MM.1S (cell line): ENCODE measurements around the gene S100A7.

ENCODE experiments used
- DNase-seq: peaks from one replicate; pipeline ENCODE4 v3.0.0-alpha.2; 2015
- H2AFZ ChIP-seq: fragments of 300-600 bp; sonication (generic); 2 replicates; pipeline ENCODE4 v1.6.0; 2016; ENCODE audit warnings: antibody characterized with exemption, low read length
- H3F3A ChIP-seq: fragments of 300-600 bp; sonication (generic); 2 replicates; pipeline ENCODE4 v1.6.1; 2016; ENCODE audit warnings: mild to moderate bottlenecking, antibody characterized with exemption, low read length, moderate library complexity, mixed read lengths; ENCODE audit not compliant: insufficient read depth
- H3K27ac ChIP-seq: fragments of 300-600 bp; sonication (generic); 2 replicates; pipeline ENCODE4 v1.5.1; 2016; ENCODE audit warnings: mild to moderate bottlenecking, low read length
- H3K27me3 ChIP-seq: fragments of 300-600 bp; sonication (generic); replicated peaks from 2 replicates; pipeline ENCODE4 v1.6.0; 2016; ENCODE audit warnings: low read length; ENCODE audit not compliant: insufficient read depth
- H3K36me3 ChIP-seq: fragments of 300-600 bp; sonication (generic); replicated peaks from 2 replicates; pipeline ENCODE4 v1.6.1; 2016; ENCODE audit warnings: mild to moderate bottlenecking, low read length, mixed read lengths; ENCODE audit not compliant: insufficient read depth
- H3K4me1 ChIP-seq: fragments of 300-600 bp; sonication (generic); 2 replicates; pipeline ENCODE4 v1.6.1; 2016; ENCODE audit warnings: low read length, mixed read lengths
- H3K4me2 ChIP-seq: fragments of 300-600 bp; sonication (generic); 2 replicates; pipeline ENCODE4 v1.6.0; 2016; ENCODE audit warnings: low read depth, low read length
- H3K4me3 ChIP-seq: fragments of 300-600 bp; sonication (generic); 2 replicates; pipeline ENCODE4 v1.5.1; 2016; ENCODE audit warnings: low read length, mixed read lengths
- H3K79me2 ChIP-seq: fragments of 300-600 bp; sonication (generic); 2 replicates; pipeline ENCODE4 v1.6.1; 2016; ENCODE audit warnings: mixed run types, low read length, mixed read lengths
- H3K9ac ChIP-seq: fragments of 300-600 bp; sonication (generic); 2 replicates; pipeline ENCODE4 v1.6.1; 2016; ENCODE audit warnings: low read length, mixed read lengths
- H3K9me2 ChIP-seq: fragments of 300-600 bp; sonication (generic); replicated peaks from 2 replicates; pipeline ENCODE4 v1.6.1; 2016; ENCODE audit warnings: mild to moderate bottlenecking, low read length, mixed read lengths; ENCODE audit not compliant: insufficient read depth
- H3K9me3 ChIP-seq: fragments of 300-600 bp; sonication (generic); replicated peaks from 2 replicates; pipeline ENCODE4 v1.6.1; 2016; ENCODE audit warnings: mild to moderate bottlenecking, low read length, mixed read lengths; ENCODE audit not compliant: insufficient read depth
- H4K20me1 ChIP-seq: fragments of 300-600 bp; sonication (generic); 2 replicates; pipeline ENCODE4 v1.6.1; 2016; ENCODE audit warnings: mild to moderate bottlenecking, low read length, moderate library complexity, mixed read lengths; ENCODE audit not compliant: insufficient read depth
- EZH2 ChIP-seq: fragments of 300-600 bp; sonication (generic); optimal IDR thresholded peaks from 2 replicates; pipeline ENCODE3; 2017; ENCODE audit warnings: low read depth, mild to moderate bottlenecking, antibody characterized with exemption, low read length, mixed read lengths
- EZH2phosphoT487 ChIP-seq: fragments of 300-600 bp; sonication (generic); IDR thresholded peaks from 2 replicates; pipeline ENCODE4 v1.6.1; 2018; ENCODE audit warnings: antibody characterized with exemption, low read length
- TF ChIP-seq, protein P1 (sequence below): fragments of 300-600 bp; sonication (generic); IDR thresholded peaks from 2 replicates; pipeline ENCODE4 v1.5.1; 2016; ENCODE audit warnings: antibody characterized with exemption, low read length, mixed read lengths

The S100A7 gene

DNA sequence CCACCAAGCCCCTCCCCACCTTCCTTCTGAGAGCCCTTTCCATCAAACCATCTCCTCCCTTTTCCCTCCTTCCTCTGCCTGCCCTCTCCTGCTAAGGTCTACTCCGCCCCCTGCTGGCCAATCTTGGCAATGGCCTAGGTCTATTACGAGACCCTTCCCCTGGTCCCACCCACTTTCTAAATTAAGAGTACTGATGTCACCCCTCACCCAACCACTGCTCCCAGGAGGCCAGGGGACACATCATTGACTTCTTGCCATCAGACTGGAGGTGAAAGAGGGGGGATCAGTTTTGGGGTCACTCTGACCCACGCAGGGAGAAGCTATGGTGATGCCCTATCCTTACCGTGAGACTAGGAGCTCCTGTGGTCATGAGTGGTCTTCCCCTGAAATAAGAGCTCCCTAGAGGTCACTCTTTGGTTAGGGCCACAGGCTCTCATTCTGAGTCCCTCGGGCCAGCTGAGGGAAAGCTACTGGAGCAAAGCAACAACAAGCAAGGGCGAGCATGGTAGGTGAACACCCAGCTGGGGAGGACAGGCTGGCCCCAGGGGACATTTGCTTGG, 34.6 kb upstream of the S100A7 start:
- no peaks in the 10 kb centered on the region for H3K27me3 ChIP-seq
- H3K4me2 ChIP-seq = no peak overlapping the region
- H3K79me2 ChIP-seq = no peaks in the 10 kb centered on the region
- H3K9ac ChIP-seq = no peak overlapping the region
- no peaks in the 10 kb centered on the region for H3F3A ChIP-seq
- no peaks in the 10 kb centered on the region for H3K36me3 ChIP-seq
- H3K27ac ChIP-seq = no peak overlapping the region
- TF ChIP-seq, protein P1, sequence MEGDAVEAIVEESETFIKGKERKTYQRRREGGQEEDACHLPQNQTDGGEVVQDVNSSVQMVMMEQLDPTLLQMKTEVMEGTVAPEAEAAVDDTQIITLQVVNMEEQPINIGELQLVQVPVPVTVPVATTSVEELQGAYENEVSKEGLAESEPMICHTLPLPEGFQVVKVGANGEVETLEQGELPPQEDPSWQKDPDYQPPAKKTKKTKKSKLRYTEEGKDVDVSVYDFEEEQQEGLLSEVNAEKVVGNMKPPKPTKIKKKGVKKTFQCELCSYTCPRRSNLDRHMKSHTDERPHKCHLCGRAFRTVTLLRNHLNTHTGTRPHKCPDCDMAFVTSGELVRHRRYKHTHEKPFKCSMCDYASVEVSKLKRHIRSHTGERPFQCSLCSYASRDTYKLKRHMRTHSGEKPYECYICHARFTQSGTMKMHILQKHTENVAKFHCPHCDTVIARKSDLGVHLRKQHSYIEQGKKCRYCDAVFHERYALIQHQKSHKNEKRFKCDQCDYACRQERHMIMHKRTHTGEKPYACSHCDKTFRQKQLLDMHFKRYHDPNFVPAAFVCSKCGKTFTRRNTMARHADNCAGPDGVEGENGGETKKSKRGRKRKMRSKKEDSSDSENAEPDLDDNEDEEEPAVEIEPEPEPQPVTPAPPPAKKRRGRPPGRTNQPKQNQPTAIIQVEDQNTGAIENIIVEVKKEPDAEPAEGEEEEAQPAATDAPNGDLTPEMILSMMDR = peak; percentile 98
- TF ChIP-seq EZH2 (no peak), EZH2phosphoT487 (no peak)
- H4K20me1 ChIP-seq = no peaks in the 10 kb centered on the region
- H3K4me1 ChIP-seq = no peaks in the 10 kb centered on the region
- no peaks in the 10 kb centered on the region for H3K9me2 ChIP-seq
- no peaks in the 10 kb centered on the region for H3K9me3 ChIP-seq
- H2AFZ ChIP-seq = no peak overlapping the region
- peak; percentile 67 for DNase-seq
- H3K4me3 ChIP-seq = no peak overlapping the region

DNA sequence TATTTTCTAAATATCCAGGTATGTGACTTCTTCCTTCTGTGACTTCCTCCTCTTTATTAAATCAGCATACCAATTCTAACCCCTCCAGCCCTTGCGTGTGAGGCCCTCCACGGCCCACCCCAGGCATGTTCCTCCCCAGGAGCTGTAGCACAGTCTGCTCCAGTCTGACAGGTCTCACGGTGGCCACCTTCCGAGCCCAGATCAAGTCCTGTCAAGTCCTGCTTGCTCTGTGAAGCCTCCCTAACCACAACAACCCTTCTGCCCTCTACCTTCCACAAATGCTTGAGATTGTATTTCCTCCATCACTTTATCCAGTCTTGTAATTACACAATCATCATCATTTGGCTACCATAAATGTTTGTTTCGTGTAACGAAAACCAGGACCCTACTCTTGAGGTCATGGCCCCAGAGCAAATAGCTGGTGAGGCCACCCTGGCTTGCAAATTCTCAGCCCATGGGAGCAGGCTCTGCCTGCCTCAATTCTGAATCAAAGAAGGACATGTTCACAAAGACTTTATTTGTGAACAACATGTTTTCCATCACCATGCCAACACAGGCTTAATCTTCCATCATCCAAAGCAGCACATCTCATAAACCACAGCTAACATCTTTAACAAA, 33.0 kb upstream of the S100A7 start:
- no peak overlapping the region for H3K27ac ChIP-seq
- no peak for DNase-seq
- no peak overlapping the region for H3K4me2 ChIP-seq
- H3K9ac ChIP-seq = no peak overlapping the region
- no peak overlapping the region for H3K4me3 ChIP-seq
- H3K36me3 ChIP-seq = no peaks in the 10 kb centered on the region
- no peaks in the 10 kb centered on the region for H3K27me3 ChIP-seq
- H3F3A ChIP-seq = no peaks in the 10 kb centered on the region
- no peak overlapping the region for H2AFZ ChIP-seq
- TF ChIP-seq EZH2 (no peak), EZH2phosphoT487 (no peak)
- TF ChIP-seq, protein P1 = no peak
- H3K9me3 ChIP-seq = no peaks in the 10 kb centered on the region
- no peaks in the 10 kb centered on the region for H4K20me1 ChIP-seq
- H3K9me2 ChIP-seq = no peaks in the 10 kb centered on the region
- no peaks in the 10 kb centered on the region for H3K4me1 ChIP-seq
- H3K79me2 ChIP-seq = no peaks in the 10 kb centered on the region

GRCh38 chr1:153490272-153491051, 30.0 kb upstream of the S100A7 start:
- no peaks in the 10 kb centered on the region for H3F3A ChIP-seq
- H4K20me1 ChIP-seq = no peaks in the 10 kb centered on the region
- H2AFZ ChIP-seq = no peak overlapping the region
- no peak overlapping the region for H3K9ac ChIP-seq
- H3K27ac ChIP-seq = no peak overlapping the region
- H3K4me2 ChIP-seq = no peak overlapping the region
- H3K9me2 ChIP-seq = no peaks in the 10 kb centered on the region
- H3K4me3 ChIP-seq = no peak overlapping the region
- H3K79me2 ChIP-seq = no peaks in the 10 kb centered on the region
- no peak for DNase-seq
- TF ChIP-seq EZH2phosphoT487 (no peak), EZH2 (no peak)
- H3K27me3 ChIP-seq = no peaks in the 10 kb centered on the region
- H3K4me1 ChIP-seq = no peaks in the 10 kb centered on the region
- no peaks in the 10 kb centered on the region for H3K36me3 ChIP-seq
- H3K9me3 ChIP-seq = no peaks in the 10 kb centered on the region
